LNCAP (cell line): ENCODE results near the gene FGF19.

Source experiments
- CTCF ChIP-seq: fragments of 450-650 bp; IDR thresholded peaks from 2 replicates; pipeline ENCODE4 v1.5.1; 2017; ENCODE audit warnings: mild to moderate bottlenecking

The FGF19 gene

GRCh38 chr11:69746140-69746539 is 42.3 kb upstream of the FGF19 start:
- no peak for TF ChIP-seq CTCF

- no peak for TF ChIP-seq CTCF
Observed at GRCh38 chr11:69745201-69745600, 41.4 kb upstream of the FGF19 start.

- TF ChIP-seq CTCF: no peak
Observed at GRCh38 chr11:69744435-69744834, 40.6 kb upstream of the FGF19 start.

GRCh38 chr11:69734841-69735240 is 31.0 kb upstream of the FGF19 start:
- TF ChIP-seq CTCF: no peak

GRCh38 chr11:69734367-69734766 is 30.5 kb upstream of the FGF19 start:
- TF ChIP-seq CTCF: no peak

GRCh38 chr11:69732910-69733309 is 29.1 kb upstream of the FGF19 start:
- no peak for TF ChIP-seq CTCF

GRCh38 chr11:69731110-69731509 is 27.3 kb upstream of the FGF19 start:
- no peak for TF ChIP-seq CTCF

GRCh38 chr11:69730500-69730899 is 26.7 kb upstream of the FGF19 start:
- no peak for TF ChIP-seq CTCF
